ENCODE results near the gene WFDC2.

The WFDC2 gene

DNA sequence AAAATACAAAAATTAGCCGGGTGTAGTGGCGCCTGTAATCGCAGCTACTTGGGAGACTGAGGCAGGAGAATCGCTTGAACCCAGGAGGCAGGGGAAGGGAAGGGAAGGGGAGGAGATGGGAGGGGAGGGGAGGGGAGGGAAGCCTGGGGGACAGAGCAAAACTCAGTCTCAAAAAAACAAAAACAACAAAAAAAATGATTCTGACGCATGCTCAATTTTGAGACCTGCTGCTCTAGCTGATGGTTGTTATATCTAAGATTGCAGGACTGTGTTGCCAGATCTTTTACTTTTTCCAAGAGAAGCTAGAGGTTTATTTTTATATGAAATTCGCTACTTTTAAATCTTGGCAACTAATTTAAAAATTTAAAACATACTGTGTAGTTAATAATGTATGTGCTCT, 2.4 kb upstream of the WFDC2 start:
- ChIA-PET CTCF (interaction anchor here (0.5 to 1.4 kb wide), 5 partner anchors 11 to 304 kb away, joined by 3 to 5 read pairs (median 4); no protein-coding TSS in a partner anchor), POLR2A (no interaction called here)
- H3K9me3 ChIP-seq (ENCODE audit: control insufficient read depth, insufficient read depth, low read depth, low read length) = no peaks in the 10 kb centered on the region
- peaks cover 4% of the 10 kb centered on the region; the same call in 1 of the 2 replicates for H3K4me1 ChIP-seq (ENCODE audit: control insufficient read depth, insufficient read depth, low read length)
- TF ChIP-seq YY2 (tag by site-specific recombination; IDR thresholded peaks at IDR 0.05) (no peak), GLI2 (tag by site-specific recombination; IDR thresholded peaks at IDR 0.05; ENCODE audit: borderline replicate concordance, low read depth) (no peak), ZNF221 (tag by site-specific recombination; IDR thresholded peaks at IDR 0.05; ENCODE audit: borderline replicate concordance) (no peak), ZFP37 (tag by site-specific recombination; IDR thresholded peaks at IDR 0.05) (no peak), ZNF341 (tag by site-specific recombination; IDR thresholded peaks at IDR 0.05; ENCODE audit: low read depth) (no peak), ZNF311 (tag by site-specific recombination; IDR thresholded peaks at IDR 0.05; ENCODE audit: borderline replicate concordance) (no peak), ZNF610 (tag by site-specific recombination; IDR thresholded peaks at IDR 0.05; ENCODE audit: borderline replicate concordance) (no peak), ZNF510 (tag by site-specific recombination; IDR thresholded peaks at IDR 0.05; ENCODE audit: insufficient replicate concordance) (no peak), ZSCAN4 (tag by site-specific recombination; IDR thresholded peaks at IDR 0.05) (no peak), ZNF776 (tag by site-specific recombination; IDR thresholded peaks at IDR 0.05; ENCODE audit: borderline replicate concordance) (no peak), PATZ1 (tag by site-specific recombination; IDR thresholded peaks at IDR 0.05) (no peak), ZBTB21 (tag by site-specific recombination; IDR thresholded peaks at IDR 0.05) (no peak), ZNF146 (tag by site-specific recombination; IDR thresholded peaks at IDR 0.05) (no peak), ZNF791 (tag by site-specific recombination; IDR thresholded peaks at IDR 0.05) (no peak)
- TF ChIP-seq, protein P1, sequence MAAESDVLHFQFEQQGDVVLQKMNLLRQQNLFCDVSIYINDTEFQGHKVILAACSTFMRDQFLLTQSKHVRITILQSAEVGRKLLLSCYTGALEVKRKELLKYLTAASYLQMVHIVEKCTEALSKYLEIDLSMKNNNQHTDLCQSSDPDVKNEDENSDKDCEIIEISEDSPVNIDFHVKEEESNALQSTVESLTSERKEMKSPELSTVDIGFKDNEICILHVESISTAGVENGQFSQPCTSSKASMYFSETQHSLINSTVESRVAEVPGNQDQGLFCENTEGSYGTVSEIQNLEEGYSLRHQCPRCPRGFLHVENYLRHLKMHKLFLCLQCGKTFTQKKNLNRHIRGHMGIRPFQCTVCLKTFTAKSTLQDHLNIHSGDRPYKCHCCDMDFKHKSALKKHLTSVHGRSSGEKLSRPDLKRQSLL (tag by site-specific recombination; IDR thresholded peaks at IDR 0.05) = no peak
- H3K27ac ChIP-seq (ENCODE audit: extremely low read depth, low read depth, low read length) = no peak overlapping the region
- no peaks in the 10 kb centered on the region for H3K36me3 ChIP-seq (ENCODE audit: control insufficient read depth in 2 of 2, insufficient read depth in 1 of 2, low read length in 2 of 2)
- no peak overlapping the region for H3K4me3 ChIP-seq (ENCODE audit: low read depth, low read length)

GRCh38 chr20:45467861-45468260, 1.7 kb upstream of the WFDC2 start:
- Histone ChIP-seq H3K36me3 (ENCODE audit: control insufficient read depth in 2 of 2, insufficient read depth in 1 of 2, low read length in 2 of 2) (no peaks in the 10 kb centered on the region), H3K4me1 (ENCODE audit: control insufficient read depth, insufficient read depth, low read length) (peaks cover 4% of the 10 kb centered on the region; the same call in 1 of the 2 replicates), H3K4me3 (ENCODE audit: low read depth, low read length) (no peak overlapping the region), H3K9me3 (ENCODE audit: control insufficient read depth, insufficient read depth, low read depth, low read length) (no peaks in the 10 kb centered on the region), H3K27ac (ENCODE audit: extremely low read depth, low read depth, low read length) (no peak overlapping the region)
- POLR2A ChIA-PET = no interaction called here
- peak; percentile 73 for TF ChIP-seq ZBTB20 (tag by site-specific recombination; IDR thresholded peaks at IDR 0.05)
- TF ChIP-seq ZBTB8A (tag by site-specific recombination; IDR thresholded peaks at IDR 0.05) = no peak
- CTCF ChIA-PET = interaction anchor here (0.5 to 1.2 kb wide), 6 partner anchors 9 to 339 kb away, joined by 3 to 5 read pairs (median 4); no protein-coding TSS in a partner anchor
